A549 (cell line): ENCODE measurements around the gene TMTC2.

Source experiments
- BCL3 ChIP-seq: fragments of >200 bp; sonication (Bioruptor Twin); formaldehyde crosslinking; IDR thresholded peaks from 3 replicates; pipeline ENCODE4 v1.6.1; 2016
- KDM5A ChIP-seq: fragments of 200-600 bp; sonication (generic); IDR thresholded peaks from 2 replicates; pipeline ENCODE4 v1.6.1; 2016; ENCODE audit warnings: antibody characterized with exemption, mild to moderate bottlenecking

GRCh38 chr12:83040991-83041390, 354.3 kb downstream of the TMTC2 start:
- TF ChIP-seq BCL3 (no peak), KDM5A (no peak)
